T-helper 1 cell (primary cell): Measurements from ENCODE around the gene ASAP2.
"Not testable (repeated sequence)": the region's sequence is repeated elsewhere in the genome, so short reads cannot be mapped to it uniquely, and the experiment has no call there.

Experiments used
- DNase-seq, 5 donors: peaks; one replicate each; pipeline ENCODE4 v3.0.0-alpha.2; 2012 to 2020

The ASAP2 gene

DNA sequence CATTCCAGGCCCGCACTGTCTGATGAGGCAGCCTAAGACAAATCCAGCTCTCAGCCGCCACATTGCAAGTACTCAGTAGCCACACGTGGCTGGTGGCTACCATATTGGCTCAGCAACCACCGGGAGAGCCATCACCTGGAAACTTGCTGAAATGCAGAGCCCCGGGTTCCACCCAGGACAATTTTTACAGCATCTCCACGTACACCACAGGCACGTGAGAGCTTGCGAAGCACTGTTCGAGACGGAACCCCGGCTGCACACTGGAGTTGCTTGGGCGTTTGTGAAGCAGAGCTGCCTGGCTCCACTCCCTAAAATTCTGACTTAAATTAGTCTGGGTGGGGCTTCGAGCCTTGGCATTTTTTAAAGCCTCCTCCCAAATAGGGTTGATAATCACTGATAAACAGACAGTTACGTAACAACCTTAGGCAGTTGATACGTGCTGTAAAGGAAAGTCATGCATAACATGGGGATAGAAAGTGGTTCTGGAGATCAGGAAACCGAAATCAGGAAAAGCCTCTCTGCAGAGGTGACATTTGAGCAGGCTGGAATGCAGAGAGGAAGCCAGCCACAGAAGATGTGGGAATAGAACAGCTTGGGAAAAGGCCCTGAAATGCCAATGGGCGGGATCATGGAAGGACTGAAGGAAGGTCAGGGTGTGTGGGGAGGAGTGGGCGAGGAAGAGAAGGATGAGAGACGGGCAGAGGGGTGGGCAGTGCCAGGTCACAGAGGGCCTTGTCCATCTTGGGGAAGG lies 6.2 kb downstream of the ASAP2 start:
- DNase-seq, result no peak

DNA sequence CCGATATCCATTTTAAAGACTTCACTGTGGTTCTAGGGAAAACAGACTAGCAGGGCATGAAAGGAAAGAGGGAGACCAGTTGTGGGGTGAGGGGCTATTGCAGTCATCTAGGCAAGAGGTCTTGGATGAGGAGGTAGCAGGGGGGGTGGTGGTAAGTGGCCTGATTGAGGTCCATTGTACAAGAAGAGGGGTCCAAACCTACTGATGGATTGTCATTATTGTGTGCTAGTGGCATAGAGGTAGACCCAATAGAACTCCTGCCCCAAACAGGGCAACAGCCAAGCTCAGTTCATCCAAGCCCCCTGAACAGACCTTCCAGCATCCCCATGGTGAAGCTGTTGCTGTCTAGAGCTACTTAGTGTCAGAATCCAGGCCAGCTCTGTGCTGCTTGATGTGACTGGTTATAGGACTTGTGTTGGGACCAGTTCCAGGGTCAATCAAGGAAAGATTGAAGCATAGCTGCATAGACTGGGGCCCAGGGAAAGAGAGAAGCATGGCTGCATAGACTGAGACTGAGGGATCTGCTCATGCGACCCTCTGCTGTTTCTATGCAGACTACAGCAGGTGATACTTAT lies 7.0 kb downstream of the ASAP2 start:
- DNase-seq, result no peak

DNA sequence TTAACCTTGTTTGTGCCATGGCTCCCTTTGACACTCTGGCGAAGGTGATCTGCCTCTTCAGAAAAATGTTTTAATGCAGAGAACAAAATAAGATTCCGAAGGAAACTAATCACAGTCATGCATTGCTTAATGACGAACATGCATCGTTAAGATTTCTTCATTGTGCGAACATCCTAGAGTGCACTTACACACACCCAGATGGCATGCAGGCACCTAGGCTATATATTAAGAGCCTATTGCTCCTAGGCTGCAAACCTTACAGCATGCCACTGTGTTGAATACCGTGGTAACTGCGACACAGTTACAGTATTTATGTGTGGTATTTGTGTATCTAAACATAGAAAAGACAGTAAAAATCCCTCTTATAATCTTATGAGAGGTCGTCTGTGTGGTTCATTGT lies 8.3 kb downstream of the ASAP2 start:
- no peak for DNase-seq

DNA sequence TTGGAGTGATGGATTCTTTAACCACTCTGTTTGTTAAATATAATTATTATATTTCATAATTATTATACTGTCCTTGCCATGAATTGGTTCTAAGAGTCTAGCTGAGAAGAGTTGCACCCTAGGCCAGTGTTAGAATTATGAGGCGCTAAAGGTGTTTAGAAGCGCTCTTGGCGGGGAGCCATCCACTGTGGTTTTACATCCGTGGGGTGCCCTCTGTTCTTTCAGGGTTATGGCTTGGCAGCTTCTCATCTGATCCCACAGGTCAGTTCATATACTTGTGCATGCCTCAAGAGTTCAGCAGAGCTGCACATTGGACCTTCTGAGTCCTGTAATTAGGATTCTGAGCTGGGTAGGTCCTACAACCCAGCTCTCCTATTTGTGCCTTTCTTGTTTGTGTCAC lies 9.1 kb downstream of the ASAP2 start:
- DNase-seq, result no peak

DNA sequence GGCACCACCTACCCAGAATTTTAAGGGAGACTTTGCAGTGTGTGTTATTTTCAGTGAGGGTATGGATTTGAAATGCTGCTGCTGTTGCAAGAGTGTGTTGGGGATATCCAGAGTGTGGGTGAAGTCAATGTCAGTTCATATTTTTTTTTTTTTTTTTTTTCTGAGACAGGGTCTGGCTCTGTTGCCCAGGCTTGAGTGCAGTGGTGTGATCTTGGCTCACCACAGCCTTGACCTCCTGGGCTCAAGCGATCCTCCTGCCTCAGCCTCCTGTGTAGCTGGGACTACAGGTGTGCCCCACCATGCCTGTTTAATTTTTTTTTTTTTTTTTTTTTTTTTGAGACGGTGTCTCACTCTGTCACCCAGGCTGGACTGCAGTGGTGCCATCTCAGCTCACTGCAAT lies 9.5 kb downstream of the ASAP2 start:
- DNase-seq, result not testable (repeated sequence)

DNA sequence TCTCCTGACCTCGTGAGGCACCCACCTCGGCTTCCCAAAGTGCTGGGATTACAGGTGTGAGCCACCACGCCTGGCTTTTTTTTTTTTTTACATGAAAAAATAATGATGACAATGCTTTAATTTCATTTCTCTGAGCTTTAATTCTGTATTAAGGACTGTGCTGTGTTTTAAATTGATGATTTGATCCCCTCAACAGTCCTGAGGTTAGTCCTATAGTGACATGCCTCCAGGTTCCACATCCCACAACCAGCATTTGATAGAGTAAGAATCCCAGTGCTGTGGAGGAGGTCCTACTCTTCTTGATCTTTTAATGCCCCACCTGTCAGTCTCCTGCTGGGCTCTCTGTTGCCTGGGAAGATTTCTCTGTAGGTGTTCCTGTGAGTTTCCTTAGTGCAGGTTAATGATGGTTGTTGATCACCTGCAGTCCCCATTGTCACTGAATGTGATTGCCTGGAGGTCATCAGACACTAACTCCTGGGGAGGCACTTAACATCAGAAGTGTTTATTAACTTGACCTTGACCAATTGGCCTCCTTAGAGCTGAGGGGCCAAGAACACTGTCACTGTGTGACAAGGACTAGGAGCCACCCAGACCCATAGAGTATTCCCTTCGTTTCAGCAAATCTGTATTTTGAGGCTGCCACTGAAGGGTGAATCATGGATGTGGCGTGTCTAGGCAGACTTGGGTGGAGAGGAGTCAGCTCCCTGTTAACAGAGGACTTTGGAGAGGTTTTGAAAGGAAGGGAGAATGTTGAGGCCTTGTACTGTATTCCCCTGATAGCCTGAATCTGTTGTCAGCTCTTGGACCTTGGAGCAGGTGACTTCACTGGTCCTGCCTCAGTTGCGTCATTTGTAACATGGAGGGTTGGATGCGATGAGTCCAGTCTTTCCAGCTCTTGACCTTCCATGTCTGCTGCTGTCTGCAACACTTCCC lies 11.5 kb downstream of the ASAP2 start:
- no peak for DNase-seq

DNA sequence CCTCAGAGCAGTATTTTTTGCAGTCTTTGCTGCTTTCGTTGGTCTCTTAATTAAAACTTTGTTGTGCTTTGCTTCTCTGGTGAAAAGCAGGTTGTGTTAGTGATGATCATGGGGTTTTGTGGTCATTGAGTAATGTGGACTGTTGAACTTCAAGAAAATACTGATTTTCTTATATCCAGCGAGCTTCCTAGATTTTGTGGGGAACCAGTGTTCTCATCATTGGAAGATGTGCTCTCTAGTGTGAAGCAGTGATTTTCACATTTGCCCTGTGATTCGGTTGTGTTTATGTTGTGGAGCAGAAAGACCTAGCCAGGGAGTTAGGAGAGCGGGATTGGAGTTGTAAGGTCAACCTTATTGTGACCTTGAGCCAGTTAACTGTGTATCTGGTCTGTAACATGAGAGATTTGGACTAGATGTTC lies 12.4 kb downstream of the ASAP2 start:
- DNase-seq, result no peak

DNA sequence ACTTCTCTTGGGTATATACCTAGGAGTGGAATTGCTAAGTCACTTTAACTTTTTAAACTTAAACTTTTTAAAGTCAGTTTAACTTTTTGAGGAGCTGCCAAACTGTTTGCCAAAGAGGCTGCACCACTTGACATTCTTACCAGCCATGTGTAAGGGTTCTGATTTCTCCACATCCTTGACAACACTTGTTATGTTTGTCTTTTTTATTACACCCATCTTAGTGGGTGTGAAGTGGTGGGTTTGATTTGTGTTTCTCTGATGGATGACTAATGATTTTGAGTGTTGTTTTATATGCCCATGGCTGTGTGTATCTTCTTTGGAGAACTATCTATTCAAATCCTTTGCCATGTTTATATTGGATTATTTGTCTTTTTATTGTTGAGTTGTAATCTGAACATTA lies 13.6 kb downstream of the ASAP2 start:
- DNase-seq, result no peak

DNA sequence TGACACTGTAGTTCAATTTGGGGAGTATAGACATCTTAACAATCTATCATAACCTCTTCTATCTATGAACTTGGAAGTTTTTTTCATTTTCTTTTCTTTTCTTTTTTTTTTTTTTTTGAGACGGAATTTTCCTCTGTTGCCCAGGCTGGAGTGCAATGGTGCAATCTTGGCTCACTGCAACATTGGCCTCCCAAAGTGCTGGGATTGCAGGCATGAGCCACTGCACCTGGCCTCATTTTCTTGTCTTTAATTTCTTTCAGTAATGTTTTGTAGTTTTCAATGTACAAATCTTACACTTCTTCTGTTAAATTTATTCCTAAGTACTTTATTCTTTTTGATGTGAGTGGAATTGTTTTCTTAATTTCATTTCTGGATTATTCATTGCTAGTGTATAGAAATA lies 14.6 kb downstream of the ASAP2 start:
- DNase-seq, result no peak

DNA sequence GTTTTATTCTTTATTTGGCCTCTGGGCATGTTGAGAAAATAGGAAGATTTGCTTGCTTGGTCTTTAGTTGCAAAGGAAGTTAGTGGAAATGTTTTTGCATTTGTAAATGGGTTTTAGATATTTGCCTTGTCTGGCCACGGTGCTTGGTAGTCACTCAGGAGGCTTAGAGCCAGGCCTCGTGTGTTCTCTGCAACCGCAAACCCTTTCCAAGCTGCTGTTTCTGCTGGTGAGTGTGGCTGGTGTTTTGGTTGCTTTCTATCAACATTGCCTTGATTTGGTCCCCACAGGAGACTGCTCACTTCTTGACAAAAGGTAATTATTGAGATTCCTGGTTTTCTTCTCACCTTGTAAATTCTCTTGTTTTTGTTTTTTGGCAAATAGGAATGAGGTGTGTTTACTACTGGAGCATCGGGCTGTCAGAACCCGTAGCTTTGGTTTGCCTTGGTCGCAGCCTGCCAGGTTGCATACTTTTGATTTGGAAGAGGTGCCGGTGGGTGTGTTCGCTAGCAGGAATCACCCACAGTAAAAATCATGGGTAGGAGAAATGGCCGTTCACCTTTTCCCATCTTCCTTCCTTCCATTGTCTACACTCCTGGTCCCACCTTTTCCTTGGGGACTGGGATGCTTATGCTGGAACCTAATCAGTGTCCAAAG lies 15.8 kb downstream of the ASAP2 start:
- DNase-seq, result no peak

DNA sequence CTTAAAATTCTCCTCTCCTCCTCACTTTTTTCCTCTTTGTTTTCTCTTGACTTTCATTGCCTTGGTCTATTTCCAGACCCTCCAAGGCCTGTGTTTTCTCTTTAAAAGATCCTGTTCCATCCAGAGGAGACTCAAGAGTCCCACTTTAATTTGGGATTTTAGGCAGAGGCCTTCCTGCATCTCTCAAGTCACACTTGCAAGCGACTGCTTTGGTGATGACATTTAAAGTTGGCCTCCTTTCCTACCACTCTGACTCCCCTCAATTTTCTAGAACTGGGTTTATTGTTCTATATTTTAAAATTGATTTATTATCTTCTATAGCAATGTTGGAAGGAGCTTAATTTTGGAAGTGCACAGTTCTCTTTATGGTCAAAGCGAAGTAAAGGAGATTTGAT lies 16.3 kb downstream of the ASAP2 start:
- no peak for DNase-seq

DNA sequence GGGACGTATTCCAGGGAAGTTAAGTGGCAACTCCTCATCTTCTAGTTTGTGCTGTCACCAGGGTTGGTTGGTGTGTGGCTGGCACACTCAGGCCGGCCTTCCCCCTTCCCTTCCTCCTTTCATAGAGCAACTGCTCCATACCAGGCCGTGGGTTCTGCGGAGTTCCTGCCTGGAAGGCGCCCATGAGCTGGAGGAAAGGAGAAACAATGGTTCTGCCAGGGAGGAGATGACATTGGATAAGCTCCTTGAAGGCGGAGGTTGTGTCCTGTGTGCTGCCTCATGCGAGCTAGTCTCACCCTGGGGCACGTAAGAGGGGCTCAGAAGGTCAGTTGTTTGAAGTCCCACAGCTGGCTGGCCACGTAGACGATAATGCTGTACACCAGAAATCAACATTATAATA lies 19.2 kb downstream of the ASAP2 start:
- DNase-seq, result no peak

DNA sequence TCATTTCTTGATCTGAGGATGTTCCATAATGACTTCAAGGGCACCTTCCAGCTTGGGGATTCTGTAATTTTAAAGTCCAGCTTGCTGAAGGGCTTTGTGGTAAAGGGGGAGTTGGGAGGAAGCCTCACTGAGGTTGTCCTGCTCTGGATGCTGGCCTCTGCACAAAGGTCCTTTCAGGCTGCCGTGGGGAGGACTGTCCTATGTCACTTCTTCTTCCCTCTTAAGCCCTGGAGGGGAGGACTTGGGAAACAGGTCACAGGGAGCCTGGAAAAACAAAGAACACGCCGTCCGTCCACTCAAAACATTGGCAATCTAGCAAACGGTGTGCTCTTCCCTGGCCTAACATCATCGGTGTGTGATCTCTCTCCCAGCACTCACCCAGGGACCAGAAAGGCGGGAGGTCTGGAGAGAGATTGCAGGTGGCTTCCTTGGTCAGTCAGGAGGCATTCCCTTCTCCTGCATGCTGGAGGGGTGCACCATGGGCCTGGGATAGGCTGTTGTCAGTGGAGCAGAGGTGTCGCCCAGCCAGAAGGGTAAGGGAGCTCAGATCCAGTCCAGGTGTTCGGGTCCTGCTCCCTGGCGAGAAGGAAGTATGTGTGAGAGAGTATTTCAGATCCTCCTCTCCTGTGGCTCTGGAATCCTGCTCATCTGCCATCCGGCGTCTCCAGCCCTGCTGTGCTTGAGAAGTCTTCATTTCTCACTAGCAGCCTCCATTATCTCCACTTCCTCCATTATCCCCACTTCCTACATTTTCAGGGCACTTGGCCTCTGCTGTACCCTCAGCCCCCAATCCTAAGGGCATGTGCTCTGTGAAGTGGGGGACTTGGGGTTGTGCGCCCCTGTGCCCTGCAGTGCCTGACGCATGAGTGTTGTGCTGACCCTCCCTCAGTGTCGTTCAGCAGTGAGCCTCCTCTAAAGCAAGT lies 20.1 kb downstream of the ASAP2 start:
- DNase-seq, result no peak

DNA sequence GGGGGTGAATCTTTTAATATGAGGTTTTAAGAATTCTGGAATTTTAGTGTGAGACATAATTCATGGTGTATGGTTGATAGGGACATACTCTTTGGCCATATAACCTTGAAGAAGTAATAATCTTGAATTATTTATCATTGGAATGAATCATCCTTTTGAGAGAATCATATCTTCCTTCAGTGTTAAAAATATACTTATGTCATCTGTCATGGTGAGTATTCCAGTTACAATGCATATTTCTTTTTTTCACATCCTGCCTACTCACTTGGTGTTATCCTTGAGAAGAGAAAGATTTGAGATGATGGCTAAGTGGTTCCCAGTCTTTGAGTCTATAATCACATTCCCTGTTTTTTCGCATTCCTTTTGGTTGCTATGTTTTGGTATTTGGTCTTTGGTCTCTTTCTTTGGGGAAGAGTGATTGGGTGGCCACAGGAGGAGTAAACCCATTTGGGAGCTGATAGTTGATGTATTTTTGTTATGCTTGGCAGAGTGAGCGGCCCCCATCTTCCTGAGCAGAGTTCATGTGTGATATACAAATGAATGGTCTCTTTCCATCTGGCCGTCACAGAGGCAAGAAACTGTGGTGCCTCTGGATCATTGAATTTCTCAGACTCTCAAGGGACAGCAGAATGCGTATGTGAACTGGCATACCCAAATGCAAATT lies 21.6 kb downstream of the ASAP2 start:
- no peak for DNase-seq

DNA sequence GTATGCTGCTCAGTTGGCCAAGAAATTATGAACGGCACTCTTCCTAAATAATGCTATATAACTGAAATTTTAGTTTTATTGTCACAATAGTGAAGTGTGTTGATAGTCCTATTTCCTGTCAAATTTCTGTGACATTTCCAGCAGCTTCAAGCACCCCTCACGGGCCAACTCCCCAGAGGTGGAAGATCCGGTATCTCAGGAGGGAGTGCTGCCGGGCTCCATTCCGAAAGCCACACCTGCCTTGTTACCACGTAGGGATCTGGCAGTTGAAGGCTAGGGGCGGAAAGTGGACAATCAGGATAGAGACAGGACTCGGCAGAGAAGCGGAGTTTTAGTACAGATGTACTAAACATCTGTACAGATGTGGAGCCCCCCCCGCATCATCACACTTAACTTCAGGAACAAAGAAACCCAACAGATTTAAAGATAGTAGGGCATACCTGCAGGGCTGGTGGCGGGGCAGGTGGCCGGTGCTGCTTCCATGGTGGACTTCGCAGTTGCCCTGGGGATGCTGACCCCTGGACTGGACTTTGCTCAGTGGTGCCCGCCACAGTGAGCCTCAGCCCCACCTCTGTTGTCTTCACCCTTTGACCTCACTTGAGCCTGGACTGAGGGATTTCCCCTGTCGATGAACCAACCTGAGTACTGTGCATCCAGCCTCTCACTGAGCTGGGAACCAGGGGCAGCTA lies 22.3 kb downstream of the ASAP2 start:
- no peak for DNase-seq

DNA sequence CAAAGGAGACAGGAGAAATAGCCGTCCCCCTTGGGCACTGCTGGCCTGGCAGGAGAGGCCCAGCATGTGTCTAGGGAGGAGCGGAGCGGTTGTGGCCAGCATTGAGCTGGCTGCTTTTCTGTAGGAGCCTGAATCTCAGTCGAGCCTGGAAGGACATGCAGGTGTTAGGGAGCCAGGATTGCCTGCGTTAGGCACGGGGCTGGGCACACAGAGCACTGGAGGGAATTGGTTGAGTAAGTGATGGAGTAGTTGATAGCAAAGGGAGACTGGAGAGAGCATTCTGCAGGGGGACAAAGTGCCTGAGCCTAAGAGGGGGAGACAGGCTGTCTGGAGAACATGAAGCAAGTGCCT lies 22.8 kb downstream of the ASAP2 start:
- DNase-seq, result no peak

DNA sequence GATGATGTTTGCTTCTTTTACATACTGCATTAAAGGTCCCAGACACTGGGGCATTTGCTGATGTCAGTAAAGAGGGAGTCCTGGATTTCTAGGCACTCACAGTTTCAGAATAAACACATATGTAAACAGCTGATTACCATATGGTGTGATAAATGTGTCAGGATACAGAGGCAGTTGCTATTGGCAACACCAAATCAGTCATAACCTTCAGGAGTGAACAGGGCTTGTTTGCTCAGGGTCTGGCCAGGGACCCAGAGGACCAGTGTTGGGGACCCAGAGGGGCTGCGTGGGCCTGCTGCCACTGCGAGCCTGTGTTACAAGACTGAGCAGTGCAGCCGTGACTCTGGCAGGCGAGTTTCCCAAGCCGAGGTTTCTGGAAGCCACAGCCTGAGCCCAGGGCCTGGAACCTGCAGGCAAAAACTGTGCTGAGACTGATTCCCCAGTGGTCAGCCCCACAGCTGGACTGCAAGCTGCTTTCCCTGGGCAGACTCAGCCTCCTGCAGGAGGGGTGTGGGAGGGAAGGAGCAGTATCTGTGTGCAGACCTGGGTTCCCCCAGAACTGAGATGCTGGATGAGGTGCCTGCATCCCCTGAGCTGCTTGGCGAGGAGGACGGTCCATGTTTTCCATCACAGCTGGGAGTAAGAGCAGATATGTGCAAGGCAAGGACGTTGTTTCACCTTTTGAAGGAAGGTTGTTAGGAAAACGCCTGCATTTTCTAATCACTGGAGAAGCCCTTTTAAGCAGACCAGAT lies 23.6 kb downstream of the ASAP2 start:
- no peak for DNase-seq

DNA sequence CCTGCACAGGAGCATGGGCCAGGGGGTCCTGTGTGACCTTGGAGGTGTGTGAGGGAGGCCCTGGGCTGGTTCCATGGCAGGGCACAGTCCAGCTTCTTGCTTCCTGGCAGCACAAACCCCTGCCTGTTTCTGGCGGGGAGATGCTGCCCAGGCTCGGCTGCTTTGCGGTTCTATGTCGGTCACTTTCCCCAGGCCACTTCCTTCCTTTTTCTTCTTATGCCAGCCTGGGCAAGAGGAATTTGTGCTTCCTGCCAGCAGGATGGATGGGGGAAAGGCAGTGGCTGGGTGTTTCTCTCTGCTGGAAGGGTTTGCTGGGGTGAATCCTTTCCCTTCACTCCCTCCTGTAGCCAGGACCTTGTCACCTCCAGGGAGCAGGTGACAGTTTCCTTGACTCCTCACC lies 24.3 kb downstream of the ASAP2 start:
- no peak for DNase-seq

DNA sequence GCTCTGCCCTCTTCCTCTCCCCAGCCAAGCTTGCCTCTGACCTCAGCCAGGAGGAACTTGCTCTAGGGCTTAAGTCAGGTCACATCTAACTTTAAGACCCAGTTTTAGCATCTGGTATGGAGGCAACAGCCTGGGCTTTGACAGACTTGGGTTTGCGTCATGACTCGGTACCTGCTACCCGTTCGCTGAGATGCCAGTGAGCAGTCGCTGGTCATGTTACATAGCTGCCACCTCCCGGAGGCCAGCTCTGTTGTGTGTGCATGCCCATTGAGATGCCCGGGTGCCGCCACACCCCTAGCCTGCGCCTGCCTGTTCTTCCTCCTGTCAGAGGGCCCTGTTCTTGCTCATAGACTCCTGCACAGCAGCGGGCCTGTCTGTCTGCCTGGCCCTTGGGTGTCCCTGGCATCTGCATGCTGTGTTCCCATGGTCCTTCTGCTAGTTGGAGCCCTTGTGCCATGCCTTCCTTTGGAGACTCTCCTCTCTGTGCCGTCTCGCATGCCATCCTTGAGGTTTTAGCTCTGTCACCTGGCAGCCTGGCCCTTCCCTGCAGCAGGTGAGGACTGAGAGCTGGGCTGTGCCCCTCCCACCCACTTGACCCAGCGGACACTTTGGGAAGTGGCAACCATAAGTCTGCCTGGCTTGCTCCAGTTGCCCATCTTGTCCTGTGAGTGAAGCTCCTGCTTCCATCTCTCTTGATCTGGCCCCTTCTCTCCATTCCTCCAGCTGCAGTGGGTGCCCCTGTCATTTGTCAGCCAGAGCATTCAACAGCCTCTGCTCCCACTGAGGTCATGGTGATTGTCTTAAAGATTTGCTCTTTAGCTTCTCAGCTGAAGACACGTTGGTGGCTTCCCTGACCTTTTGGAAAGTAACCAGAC lies 24.9 kb downstream of the ASAP2 start:
- no peak for DNase-seq
